Erythroblast (primary cell): ENCODE measurements around the gene ERBB4.

ENCODE experiments used
- DNase-seq, 2 experiments: peaks; one replicate each; lab custom pipeline; 2025; lab: John Stamatoyannopoulos, UW
- GATA1 ChIP-seq: IDR thresholded peaks from 2 replicates; pipeline ENCODE4 v1.6.1; 2011; ENCODE audit warnings: low read depth, mild to moderate bottlenecking, control low read depth, low read length, moderate library complexity
- POLR2A ChIP-seq: IDR thresholded peaks from 2 replicates; pipeline ENCODE4 v1.6.1; 2011; ENCODE audit warnings: mild to moderate bottlenecking, low read length

Gene ERBB4

DNA sequence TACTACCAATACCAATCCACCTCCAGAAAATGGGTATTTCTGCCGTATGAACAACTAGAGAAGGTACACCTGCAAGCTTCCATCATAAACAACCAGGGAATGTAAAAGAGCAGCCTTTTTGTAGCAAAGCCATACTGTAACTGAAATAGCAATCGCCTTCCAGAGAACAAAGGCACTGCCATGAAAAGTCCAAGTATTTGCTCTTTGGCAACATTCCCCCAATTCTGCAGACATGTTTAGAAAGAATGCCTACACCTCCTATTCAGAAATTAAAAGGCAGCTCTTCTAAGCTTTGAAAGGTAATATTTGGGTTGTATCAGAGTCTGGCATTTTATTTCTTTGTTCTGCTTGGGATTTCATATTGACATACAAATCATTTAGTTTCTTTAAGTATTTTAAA, 487.7 kb downstream of the ERBB4 start:
- no peak for DNase-seq
- TF ChIP-seq GATA1 (no peak), POLR2A (no peak)

DNA sequence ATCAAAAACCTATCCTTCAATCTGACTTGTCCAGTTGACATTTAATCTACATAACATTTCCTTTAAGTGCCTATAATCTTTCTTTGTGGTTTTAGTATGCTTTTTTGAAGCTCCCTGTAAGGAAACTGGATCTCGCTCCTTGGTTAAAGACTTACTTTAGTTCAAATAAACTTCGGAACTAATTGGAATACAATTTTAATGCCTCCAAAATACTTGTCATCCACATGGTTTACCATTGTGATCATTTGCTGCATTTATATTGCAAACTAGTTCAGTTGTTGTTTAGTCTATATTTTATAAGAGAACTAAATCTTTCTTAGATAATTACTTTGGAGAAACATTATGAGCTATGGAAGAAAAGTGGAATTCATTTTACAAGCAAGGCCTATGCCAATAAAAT, 496.0 kb downstream of the ERBB4 start:
- no peak for DNase-seq
- TF ChIP-seq GATA1, result no peak
- TF ChIP-seq POLR2A, result no peak

DNA sequence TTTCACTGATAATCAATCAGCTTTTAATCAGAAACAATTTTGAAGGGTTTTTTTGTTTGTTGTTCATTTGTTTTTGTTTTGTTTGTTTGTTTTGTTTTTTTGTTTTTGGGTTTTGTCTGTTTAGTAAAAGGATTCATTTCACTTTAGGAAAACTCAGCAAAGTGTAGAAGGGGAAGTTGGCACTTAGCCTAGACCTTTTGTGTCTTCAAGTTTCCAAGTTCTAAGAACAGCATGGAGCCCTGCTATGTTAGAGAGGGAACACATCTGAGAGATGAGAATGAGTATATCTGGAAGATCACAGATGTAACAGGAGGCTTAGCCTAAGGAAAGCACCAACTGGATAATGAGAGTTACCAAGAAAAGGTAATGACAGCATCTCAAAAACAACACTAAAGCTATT, 501.5 kb downstream of the ERBB4 start:
- TF ChIP-seq GATA1, result no peak
- TF ChIP-seq POLR2A, result no peak
- DNase-seq, result no peak

DNA sequence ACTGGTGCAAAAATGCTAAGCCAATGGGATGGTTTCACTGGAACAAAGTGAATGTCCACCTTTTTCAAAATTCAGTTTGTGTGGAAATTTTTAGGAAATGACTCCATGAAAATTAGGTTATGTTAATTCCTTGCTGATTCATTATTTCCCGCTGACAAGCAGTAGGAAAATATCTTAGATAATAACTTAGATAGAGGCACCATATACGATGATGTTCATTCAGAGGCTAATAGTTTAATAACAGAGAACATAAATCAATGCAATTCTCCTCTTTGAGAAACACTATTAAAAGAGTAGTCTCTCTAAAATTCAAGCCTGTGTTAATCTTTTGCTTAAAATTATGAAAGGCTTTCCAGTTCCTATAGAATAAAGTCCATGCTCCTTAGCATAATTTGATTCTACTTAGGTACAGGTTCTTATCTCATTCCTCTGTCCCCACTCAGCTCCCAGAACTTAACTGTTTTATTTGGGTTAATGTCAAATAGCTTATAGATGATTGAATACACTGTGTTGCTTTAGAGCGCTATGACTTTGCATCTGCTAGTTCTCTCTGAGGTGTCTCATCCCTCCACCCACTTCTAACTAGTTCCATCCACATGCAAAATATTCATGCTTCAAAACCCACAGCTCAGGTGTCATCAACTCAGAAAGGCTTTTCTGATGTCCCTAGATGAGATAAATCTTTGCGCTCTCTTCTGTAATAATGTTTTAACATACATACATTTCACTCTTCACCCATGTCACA, 503.6 kb downstream of the ERBB4 start:
- no peak for TF ChIP-seq GATA1
- DNase-seq, result no peak

DNA sequence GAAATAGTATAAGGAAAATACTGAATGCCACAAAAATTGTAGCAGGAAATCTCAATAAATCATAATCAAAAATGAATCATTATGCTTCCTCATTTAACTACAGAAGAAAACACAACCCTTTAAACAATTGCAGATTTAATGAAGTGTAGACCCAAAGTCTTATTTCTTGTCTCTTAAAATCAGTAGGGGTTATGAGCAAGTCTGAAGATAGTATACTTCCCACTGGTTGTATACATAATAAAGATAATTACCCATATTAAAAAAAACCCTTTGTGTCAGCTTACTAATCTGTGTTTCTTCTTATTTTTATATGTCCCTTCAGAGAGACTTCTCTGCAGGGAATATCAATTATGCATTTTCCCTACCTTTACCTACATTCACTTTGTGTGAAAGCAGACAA, 504.7 kb downstream of the ERBB4 start:
- no peak for DNase-seq
- TF ChIP-seq GATA1, result no peak
- TF ChIP-seq POLR2A, result no peak

DNA sequence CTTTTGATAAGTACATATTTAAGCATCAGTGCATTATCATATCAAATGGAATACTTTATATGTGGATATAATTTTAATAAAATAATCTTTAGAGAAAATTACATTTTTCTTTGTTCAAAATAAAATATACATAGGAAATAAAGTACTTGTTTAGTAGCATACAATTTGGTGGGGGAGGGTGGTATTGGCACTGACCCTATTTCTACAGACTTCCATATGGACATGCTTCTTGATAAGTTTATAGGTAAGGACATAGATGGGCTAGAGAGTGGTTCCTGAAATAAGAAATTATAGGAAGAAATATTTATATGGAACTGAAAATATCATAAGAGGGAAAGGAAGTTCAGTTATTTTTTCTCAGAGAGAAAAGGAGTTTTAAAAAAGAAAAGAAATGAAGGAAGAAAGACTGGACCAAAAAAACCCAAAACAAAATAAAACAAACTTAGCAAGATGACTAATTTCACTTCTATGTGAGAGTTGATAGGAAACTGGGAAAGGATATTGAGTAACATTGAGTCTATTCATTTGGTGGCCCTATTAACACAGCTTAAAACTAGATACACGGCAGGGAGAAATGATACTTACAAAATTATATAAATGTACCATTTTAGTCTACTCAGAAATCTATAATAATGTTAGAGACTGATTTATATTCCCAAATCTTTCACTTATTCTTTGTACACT, 505.9 kb downstream of the ERBB4 start:
- no peak for TF ChIP-seq GATA1
- TF ChIP-seq POLR2A, result no peak
- DNase-seq, result no peak

DNA sequence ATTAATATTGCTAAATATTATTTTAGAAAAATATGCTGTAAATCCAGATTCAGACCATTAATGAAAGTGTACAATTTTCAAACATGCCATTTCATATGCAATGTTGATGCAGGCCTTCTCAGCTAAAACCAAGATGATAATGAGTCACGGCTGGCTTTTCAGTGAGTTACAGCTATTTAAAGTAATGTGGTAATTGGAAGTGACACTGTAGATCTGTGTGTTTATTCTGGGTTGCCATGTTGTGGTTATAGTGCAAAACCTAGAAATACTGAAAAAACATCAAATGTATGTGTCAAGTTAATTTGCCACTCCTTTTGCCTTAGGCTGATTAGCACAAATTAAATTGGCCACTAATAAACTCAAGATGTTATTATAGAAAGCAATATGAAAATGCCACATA, 506.6 kb downstream of the ERBB4 start:
- DNase-seq, result no peak
- TF ChIP-seq POLR2A, result no peak
- TF ChIP-seq GATA1, result no peak

DNA sequence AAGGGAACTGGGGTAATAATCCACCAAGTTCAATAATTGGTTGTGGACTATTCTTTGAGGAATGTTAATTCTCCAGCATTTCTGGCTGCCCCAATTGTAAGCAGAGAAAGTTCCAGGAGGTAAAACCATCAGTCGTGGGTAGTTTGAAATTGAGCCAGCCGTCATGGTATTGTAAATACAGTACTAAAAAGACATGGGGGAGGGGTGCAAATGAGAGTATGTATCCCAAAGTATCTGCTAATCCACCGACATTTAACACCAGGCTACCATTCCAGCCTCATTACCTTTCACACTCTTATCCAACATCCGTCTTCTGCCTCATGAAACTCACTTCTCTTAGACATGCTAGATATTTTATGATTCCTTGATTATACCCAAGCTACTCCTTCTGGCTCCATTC, 507.9 kb downstream of the ERBB4 start:
- no peak for DNase-seq
- TF ChIP-seq POLR2A (no peak), GATA1 (no peak)

DNA sequence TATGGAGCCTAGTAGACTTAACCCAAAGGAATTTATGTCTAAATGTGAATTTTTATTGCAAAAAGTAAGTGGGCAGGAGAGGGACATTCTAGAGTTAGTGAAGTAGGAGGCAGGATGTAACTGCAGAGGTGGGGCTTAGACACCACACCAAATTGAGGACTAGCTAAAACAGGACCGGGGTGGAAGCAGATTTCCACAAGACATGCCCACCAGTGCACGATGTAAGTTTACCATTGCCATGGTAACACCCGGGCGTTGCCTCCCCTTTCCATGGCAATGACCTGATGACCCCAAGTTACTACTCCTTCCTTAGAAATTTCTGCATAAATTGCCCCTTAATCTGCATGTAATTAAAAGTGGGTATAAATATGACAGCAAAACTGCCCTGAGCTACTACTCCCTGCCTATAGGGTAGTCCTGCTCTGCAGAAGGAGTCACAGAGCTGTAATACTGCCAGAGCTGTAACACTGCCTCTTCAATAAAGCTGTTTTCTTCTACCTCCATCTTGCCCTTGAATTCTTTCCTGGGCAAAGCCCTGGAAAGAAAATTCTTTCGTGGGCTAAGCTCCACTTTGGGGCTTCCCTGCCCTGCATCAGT, 509.7 kb downstream of the ERBB4 start:
- no peak for DNase-seq
- TF ChIP-seq POLR2A, result no peak
- TF ChIP-seq GATA1, result no peak

DNA sequence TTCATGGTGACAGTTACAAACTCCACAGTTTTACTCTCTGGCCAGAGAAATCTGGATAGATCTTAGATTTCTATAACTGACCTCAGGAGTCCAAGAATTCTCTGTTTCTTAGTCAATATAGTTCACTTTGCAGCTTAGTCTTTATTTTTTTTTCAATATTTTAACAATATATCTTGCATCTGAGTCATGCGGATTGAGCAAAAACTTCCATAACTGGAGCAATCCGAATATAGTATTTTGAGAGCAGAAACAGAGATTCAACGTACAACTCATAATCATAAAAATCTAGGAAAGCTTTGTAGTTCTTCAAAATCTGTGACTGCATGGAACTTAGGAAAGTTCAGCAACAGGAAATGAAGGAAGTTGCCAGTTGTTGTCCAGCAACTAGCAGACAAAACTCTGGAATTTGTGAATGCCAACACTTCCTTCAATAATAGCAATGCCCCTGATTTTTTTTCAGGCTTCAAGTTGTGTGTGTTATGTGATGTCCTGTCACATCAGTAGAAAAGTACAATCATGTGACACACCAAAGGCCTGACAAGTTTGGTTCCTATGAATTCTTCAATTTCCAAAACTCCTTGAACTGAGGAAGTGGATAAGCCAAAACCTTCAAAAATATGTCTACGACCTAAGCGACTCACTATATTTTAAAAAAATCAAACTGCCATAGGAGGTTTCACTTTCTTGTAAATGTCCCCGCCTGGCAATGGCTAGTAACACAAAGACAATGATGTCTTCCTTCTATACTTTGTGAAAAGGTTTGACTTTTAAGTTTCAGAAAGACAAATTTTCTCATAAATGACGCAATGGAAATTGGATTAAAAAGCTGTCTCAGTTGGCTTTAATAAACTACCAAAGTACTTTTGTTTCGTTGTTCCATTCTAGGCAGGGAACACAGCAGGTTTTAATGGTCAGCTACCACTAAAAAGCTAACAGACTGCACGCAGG, 510.6 kb downstream of the ERBB4 start:
- TF ChIP-seq POLR2A (no peak), GATA1 (no peak)

DNA sequence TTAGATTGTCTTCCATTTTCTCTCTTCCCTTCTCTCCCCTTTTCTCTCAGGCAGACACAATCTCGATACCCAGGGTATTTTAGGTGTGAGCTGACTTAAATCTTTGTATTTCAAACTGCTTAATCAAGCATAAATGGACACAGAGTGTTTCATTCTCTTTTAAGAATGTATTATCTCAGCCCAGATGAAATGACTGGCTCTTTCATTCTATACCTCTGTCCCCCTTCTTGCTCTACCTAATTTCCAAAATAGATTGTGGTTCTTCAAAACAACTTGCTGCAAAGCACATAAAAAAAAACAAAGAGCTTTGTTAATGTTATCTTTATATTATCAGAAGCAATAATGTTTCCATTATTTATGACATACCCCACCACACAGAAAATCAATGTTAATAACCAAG, 514.6 kb downstream of the ERBB4 start:
- TF ChIP-seq POLR2A, result no peak
- TF ChIP-seq GATA1, result no peak
- DNase-seq, result no peak

More for the DNA sequence above, 510.6 kb downstream of the ERBB4 start:
- no peak for DNase-seq

DNA sequence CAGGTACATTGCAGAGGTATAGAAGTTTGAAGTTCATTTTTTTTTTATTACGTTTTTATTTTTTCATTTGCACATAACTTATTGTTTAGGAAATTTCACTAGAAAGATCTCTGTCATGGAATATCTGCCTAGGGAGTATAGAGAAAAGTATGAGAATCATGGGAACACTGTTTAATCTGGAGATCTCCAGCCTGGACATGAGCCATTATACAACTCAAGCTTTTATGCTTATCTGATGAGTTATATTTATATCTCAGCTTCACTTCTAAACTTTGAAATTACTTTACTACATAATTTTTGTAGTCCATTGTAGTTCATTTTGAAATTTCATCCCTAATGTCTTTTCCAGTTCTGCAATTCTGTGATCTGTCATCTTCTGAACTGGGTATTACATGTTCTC, 515.6 kb downstream of the ERBB4 start:
- TF ChIP-seq POLR2A (no peak), GATA1 (no peak)
- DNase-seq, result no peak

DNA sequence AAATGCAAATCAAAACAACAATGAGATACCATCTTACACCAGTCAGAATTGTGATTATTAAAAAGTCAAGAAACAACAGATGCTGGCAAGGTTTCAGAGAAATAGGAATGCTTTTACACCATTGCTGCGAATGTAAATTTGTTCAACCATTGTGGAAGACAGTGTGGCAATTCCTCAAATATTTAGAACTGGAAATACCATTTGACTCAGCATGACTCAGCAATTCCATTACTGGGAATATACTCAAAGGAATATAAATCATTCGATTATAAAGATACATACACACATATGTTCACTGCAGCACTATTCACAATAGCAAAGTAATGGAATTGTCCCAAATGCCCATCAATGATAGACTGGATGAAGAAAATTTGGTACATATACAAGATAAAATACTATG, 516.7 kb downstream of the ERBB4 start:
- TF ChIP-seq GATA1, result no peak
- TF ChIP-seq POLR2A, result no peak
- no peak for DNase-seq
